Measurements from ENCODE around the gene KIAA1328.

DNA sequence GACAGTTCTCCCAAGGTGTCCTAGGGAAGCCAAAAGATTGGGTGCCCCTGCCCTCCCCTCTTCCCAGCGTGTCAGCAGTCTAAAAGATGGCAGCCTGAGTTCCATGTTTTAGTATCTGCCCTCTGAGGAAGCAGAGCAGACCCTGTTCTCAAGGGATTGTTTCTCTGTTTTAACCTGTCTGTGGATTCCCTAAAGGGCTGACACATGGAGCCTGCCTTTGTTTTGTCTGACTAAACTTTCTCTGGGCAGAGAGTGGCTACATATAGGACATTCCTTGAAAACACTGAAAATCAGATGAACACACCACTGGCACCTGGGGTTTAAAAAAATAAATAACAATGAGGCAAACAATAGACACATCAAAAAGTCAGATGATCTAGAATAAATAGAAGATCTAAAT lies 337.6 kb downstream of the KIAA1328 start:
- no peak for TF ChIP-seq CTCF (IDR thresholded peaks at IDR 0.05)
- no peak for TF ChIP-seq POLR2A (IDR thresholded peaks at IDR 0.05)

Measured in tibial nerve (tissue), 3 donors.